Measurements from ENCODE around the gene RCN2.

RCN2 gene

DNA sequence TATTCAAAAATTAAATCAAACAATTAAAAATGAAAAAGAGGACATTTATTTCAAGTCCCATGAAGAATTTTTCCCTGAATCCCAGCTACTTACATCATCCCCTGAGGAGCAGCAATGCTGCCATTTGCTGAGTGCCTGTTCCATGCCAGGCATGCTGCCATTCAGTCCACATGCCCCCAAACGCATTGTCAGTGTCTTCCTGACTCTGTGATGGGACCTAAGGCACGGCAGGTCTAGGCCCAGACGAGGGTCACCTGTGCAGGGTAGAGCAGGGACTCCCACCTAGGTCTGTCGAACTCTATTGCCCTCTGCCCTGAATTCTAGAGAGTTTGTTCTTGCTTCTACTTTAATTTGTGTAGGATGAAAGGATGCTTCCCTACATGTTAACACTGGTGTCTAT lies 70.4 kb downstream of the RCN2 start:
- no peaks in the 10 kb centered on the region for H3K9me3 ChIP-seq (ENCODE audit: insufficient read depth, low read length, severe bottlenecking)
- H3K4me2 ChIP-seq (ENCODE audit: insufficient read depth, low read length) = no peak overlapping the region
- no peak overlapping the region for H3K4me3 ChIP-seq (ENCODE audit: low read depth in 1 of 2, low read length in 2 of 2)
- H3K36me3 ChIP-seq (ENCODE audit: insufficient read depth, low read length) = no peaks in the 10 kb centered on the region
- H2AFZ ChIP-seq (ENCODE audit: low read depth, low read length) = no peak overlapping the region
- H3K9ac ChIP-seq (ENCODE audit: low read depth, low read length) = no peak overlapping the region
- DNase-seq (no peak), ATAC-seq (ENCODE audit: insufficient read depth, low read depth) (no peak)
- H4K20me1 ChIP-seq (ENCODE audit: insufficient read depth, low read length) = no peaks in the 10 kb centered on the region
- H3K79me2 ChIP-seq (ENCODE audit: insufficient read depth, low read length) = no peaks in the 10 kb centered on the region
- no peak for TF ChIP-seq CTCF (IDR thresholded peaks at IDR 0.05; ENCODE audit: borderline replicate concordance, extremely low read depth, low read length, poor library complexity, severe bottlenecking)
- no peak for TF ChIP-seq EZH2 (IDR thresholded peaks at IDR 0.05; ENCODE audit: borderline replicate concordance, low read depth, low read length, severe bottlenecking)
- H3K27ac ChIP-seq (ENCODE audit: low read length) = no peak overlapping the region
- H3K4me1 ChIP-seq (ENCODE audit: insufficient read depth, low read length) = 0 out of 2 replicates have a peak, but pooled peaks cover 3% of the 10 kb centered on the region
- H3K27me3 ChIP-seq (ENCODE audit: insufficient read depth, low read length, poor library complexity) = no peaks in the 10 kb centered on the region

DNA sequence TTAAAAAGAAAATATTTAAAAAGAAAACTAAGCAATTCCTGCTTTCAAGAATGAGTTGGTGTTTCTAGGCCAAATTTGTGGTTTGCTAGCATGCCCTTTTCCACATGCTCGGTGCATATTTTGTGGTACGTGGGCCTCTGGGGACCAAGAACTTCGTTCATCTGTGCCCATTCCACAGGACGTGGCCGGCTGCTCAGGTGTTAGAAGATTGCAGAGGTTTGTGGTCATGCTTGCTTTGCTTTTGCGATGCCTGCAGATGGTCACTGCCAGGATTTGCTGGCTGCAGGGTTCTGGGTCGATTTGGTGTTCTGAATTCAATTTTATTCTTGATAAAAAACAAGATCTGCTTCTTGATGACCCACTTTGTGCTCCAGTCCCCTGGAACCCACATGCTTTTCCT lies 70.9 kb downstream of the RCN2 start:
- Histone ChIP-seq H3K4me3 (ENCODE audit: low read depth in 1 of 2, low read length in 2 of 2) (no peak overlapping the region), H3K9ac (ENCODE audit: low read depth, low read length) (no peak overlapping the region), H2AFZ (ENCODE audit: low read depth, low read length) (no peak overlapping the region), H3K36me3 (ENCODE audit: insufficient read depth, low read length) (no peaks in the 10 kb centered on the region), H4K20me1 (ENCODE audit: insufficient read depth, low read length) (no peaks in the 10 kb centered on the region), H3K79me2 (ENCODE audit: insufficient read depth, low read length) (no peaks in the 10 kb centered on the region), H3K9me3 (ENCODE audit: insufficient read depth, low read length, severe bottlenecking) (no peaks in the 10 kb centered on the region), H3K27me3 (ENCODE audit: insufficient read depth, low read length, poor library complexity) (no peaks in the 10 kb centered on the region), H3K4me1 (ENCODE audit: insufficient read depth, low read length) (0 out of 2 replicates have a peak, but pooled peaks cover 3% of the 10 kb centered on the region), H3K27ac (ENCODE audit: low read length) (no peak overlapping the region), H3K4me2 (ENCODE audit: insufficient read depth, low read length) (no peak overlapping the region)
- 0 out of 3 replicates have a peak, but pooled peaks have one; percentile 23 for ATAC-seq (ENCODE audit: insufficient read depth, low read depth)
- TF ChIP-seq EZH2 (IDR thresholded peaks at IDR 0.05; ENCODE audit: borderline replicate concordance, low read depth, low read length, severe bottlenecking) (no peak), CTCF (IDR thresholded peaks at IDR 0.05; ENCODE audit: borderline replicate concordance, extremely low read depth, low read length, poor library complexity, severe bottlenecking) (no peak)
- DNase-seq = peak; percentile 34

- DNase-seq = peak; percentile 39
- H3K4me1 ChIP-seq (ENCODE audit: insufficient read depth, low read length) = 0 out of 2 replicates have a peak, but pooled peaks cover 3% of the 10 kb centered on the region
- TF ChIP-seq CTCF (IDR thresholded peaks at IDR 0.05; ENCODE audit: borderline replicate concordance, extremely low read depth, low read length, poor library complexity, severe bottlenecking) = no peak
- no peak for TF ChIP-seq EZH2 (IDR thresholded peaks at IDR 0.05; ENCODE audit: borderline replicate concordance, low read depth, low read length, severe bottlenecking)
- no peaks in the 10 kb centered on the region for H3K27me3 ChIP-seq (ENCODE audit: insufficient read depth, low read length, poor library complexity)
- H3K36me3 ChIP-seq (ENCODE audit: insufficient read depth, low read length) = no peaks in the 10 kb centered on the region
- peak; percentile 85 for ATAC-seq (ENCODE audit: insufficient read depth, low read depth)
- no peaks in the 10 kb centered on the region for H4K20me1 ChIP-seq (ENCODE audit: insufficient read depth, low read length)
- no peak overlapping the region for H3K27ac ChIP-seq (ENCODE audit: low read length)
- H2AFZ ChIP-seq (ENCODE audit: low read depth, low read length) = no peak overlapping the region
- H3K4me2 ChIP-seq (ENCODE audit: insufficient read depth, low read length) = no peak overlapping the region
- H3K9me3 ChIP-seq (ENCODE audit: insufficient read depth, low read length, severe bottlenecking) = no peaks in the 10 kb centered on the region
- H3K9ac ChIP-seq (ENCODE audit: low read depth, low read length) = no peak overlapping the region
- H3K79me2 ChIP-seq (ENCODE audit: insufficient read depth, low read length) = no peaks in the 10 kb centered on the region
- H3K4me3 ChIP-seq (ENCODE audit: low read depth in 1 of 2, low read length in 2 of 2) = no peak overlapping the region
Measured at GRCh38 chr15:77002954-77003912, 71.7 kb downstream of the RCN2 start.
